HCT116 (cell line): Measurements from ENCODE around the gene C14orf132. TPM values are rescaled to one million over a fixed set of nuclear protein-coding genes. Genes with fewer than 3 reads are reported as not detected.

Experiments used
- ATAC-seq: fragments of 200-7000 bp; cut with Tn5 transposase; 2 replicates; pipeline ENCODE4 v1.9.1; 2020; ENCODE audit warnings: mild to moderate bottlenecking, moderate library complexity
- BruUV-seq: library from RNA; stranded (reverse); fragments of 400-500 nt; replicated peaks from 2 replicates; lab custom pipeline; 2021; lab: Mats Ljungman, UMichigan
- CTCF ChIA-PET: fragments of 300-600 bp; sonication (Branson Sonifier 250); formaldehyde crosslinking; loops from one replicate; lab custom pipeline; 2021; ENCODE audit warnings: antibody characterized with exemption; lab: Charles Lee
- POLR2A ChIA-PET: fragments of 300-600, 350-600 bp; sonication (Branson Sonifier 250); formaldehyde crosslinking; loops from one replicate; lab custom pipeline; 2021; ENCODE audit warnings: antibody characterized with exemption; lab: Charles Lee
- RAD21 ChIA-PET, 2 experiments: fragments of 300-600 bp; sonication (Branson Sonifier 250); formaldehyde crosslinking; loops; one replicate each; lab custom pipeline; 2023; ENCODE audit warnings: low total read pairs in 2 of 2; ENCODE audit not compliant: uncharacterized antibody in 2 of 2, unreplicated experiment in 2 of 2, low non-redundant PET in 1 of 2; lab: Charles Lee
- DNase-seq: peaks from one replicate; pipeline ENCODE4 v3.0.0-alpha.2; 2010; ENCODE audit warnings: low read depth, low spot score
- H2AFZ ChIP-seq: fragments of 200-600 bp; shearing (Covaris generic), sonication (generic); 2 replicates; pipeline ENCODE4 v1.6.1; 2017; ENCODE audit warnings: low read depth, mixed run types, mixed read lengths, antibody characterized with exemption, low read length; ENCODE audit not compliant: poor library complexity, severe bottlenecking
- H3K27ac ChIP-seq: 2 replicates; pipeline ENCODE4 v1.5.1; 2012; ENCODE audit warnings: low read depth, low read length
- H3K27me3 ChIP-seq: fragments of 200-600 bp; sonication (generic); 2 replicates; pipeline ENCODE4 v1.6.1; 2016; ENCODE audit warnings: mixed run types, low read length, mixed read lengths; ENCODE audit not compliant: insufficient read depth
- H3K36me3 ChIP-seq, 2 experiments: fragments of 200-500 bp in 1 of 2; fragments of 200-600 bp in 1 of 2; sonication (Bioruptor generic) in 1 of 2; sonication (generic) in 1 of 2; 2 replicates each; pipeline versions ENCODE4 v1.5.1 to v1.6.1; 2014 to 2016; ENCODE audit warnings: low read length in 2 of 2, inconsistent platforms in 1 of 2, mixed read lengths in 1 of 2, mixed run types in 1 of 2; ENCODE audit not compliant: insufficient read depth in 2 of 2, control insufficient read depth in 1 of 2
- H3K4me1 ChIP-seq, 2 experiments: fragments of 200-600 bp in 1 of 2; sonication (generic) in 1 of 2; 2 replicates each; pipeline versions ENCODE4 v1.5.1 to v1.6.1; 2012 to 2017; ENCODE audit warnings: low read length in 2 of 2, inconsistent platforms in 1 of 2, mild to moderate bottlenecking in 1 of 2, mixed read lengths in 1 of 2, mixed run types in 1 of 2, moderate library complexity in 1 of 2; ENCODE audit not compliant: insufficient read depth in 2 of 2, control insufficient read depth in 1 of 2
- H3K4me2 ChIP-seq: fragments of 200-600 bp; sonication (generic); 2 replicates; pipeline ENCODE4 v1.6.1; 2017; ENCODE audit warnings: mixed run types, low read length, mixed read lengths
- H3K4me3 ChIP-seq, 2 experiments: fragments of 200-600 bp in 1 of 2; sonication (generic) in 1 of 2; replicated peaks in 1 of 2; 2 replicates each; pipeline ENCODE4 v1.5.1; 2011 to 2016; ENCODE audit warnings: low read length in 2 of 2, control low read depth in 1 of 2, low read depth in 1 of 2, mild to moderate bottlenecking in 1 of 2, mixed read lengths in 1 of 2, mixed run types in 1 of 2
- H3K79me2 ChIP-seq: fragments of 200-600 bp; sonication (generic); 2 replicates; pipeline ENCODE4 v1.6.1; 2017; ENCODE audit warnings: mild to moderate bottlenecking, mixed run types, low read length, moderate library complexity, mixed read lengths; ENCODE audit not compliant: insufficient read depth
- H3K9ac ChIP-seq: fragments of 200-600 bp; sonication (generic); 2 replicates; pipeline ENCODE4 v1.6.1; 2016; ENCODE audit warnings: low read length, mixed read lengths
- H3K9me2 ChIP-seq: fragments of 200-600 bp; sonication (generic), shearing (Covaris generic); 2 replicates; pipeline ENCODE4 v1.6.1; 2017; ENCODE audit warnings: mixed run types, mild to moderate bottlenecking, moderate library complexity; ENCODE audit not compliant: insufficient read depth
- H3K9me3 ChIP-seq, 2 experiments: fragments of 200-500 bp in 1 of 2; fragments of 200-600 bp in 1 of 2; sonication (Bioruptor generic) in 1 of 2; sonication (generic) in 1 of 2; 2 replicates each; pipeline ENCODE4 v1.6.1; 2014 to 2017; ENCODE audit warnings: low read length in 2 of 2, mixed read lengths in 2 of 2, inconsistent platforms in 1 of 2, low read depth in 1 of 2, mild to moderate bottlenecking in 1 of 2, mixed run types in 1 of 2, moderate library complexity in 1 of 2; ENCODE audit not compliant: control insufficient read depth in 1 of 2, insufficient read depth in 1 of 2
- H4K20me1 ChIP-seq: fragments of 200-600 bp; sonication (generic), shearing (Covaris generic); 2 replicates; pipeline ENCODE4 v1.6.1; 2017; ENCODE audit warnings: mixed run types, mild to moderate bottlenecking, moderate library complexity; ENCODE audit not compliant: insufficient read depth
- CBX3 ChIP-seq: IDR thresholded peaks from 2 replicates; pipeline ENCODE4 v1.6.1; 2012; ENCODE audit warnings: low read depth
- CTCF ChIP-seq, 3 experiments: fragments of 200-600 bp in 1 of 3; sonication (generic) in 1 of 3; IDR thresholded peaks in 2 of 3; conservative IDR thresholded peaks in 1 of 3; 2 replicates each; pipeline ENCODE4 v1.5.1; 2012 to 2017; ENCODE audit warnings: low read depth in 2 of 3, low read length in 2 of 3, antibody characterized with exemption in 1 of 3, borderline replicate concordance in 1 of 3, control low read depth in 1 of 3, mild to moderate bottlenecking in 1 of 3, mixed read lengths in 1 of 3, mixed run types in 1 of 3, moderate library complexity in 1 of 3; ENCODE audit not compliant: insufficient read depth in 1 of 3
- ELF1 ChIP-seq: IDR thresholded peaks from 2 replicates; pipeline ENCODE4 v1.6.1; 2012; ENCODE audit warnings: low read depth, borderline replicate concordance
- intact Hi-C: fragments of 100-400 bp; cut with micrococcal nuclease; formaldehyde crosslinking; loops from 2 replicates; pipeline ENCODE4 v1.10.0; 2022
- total RNA-seq: library from RNA; stranded (reverse); gene quantifications from one replicate; pipeline ENCODE4 v1.2.1, GENCODE V29; 2021; ENCODE audit not compliant: unreplicated experiment

Gene C14orf132
- total RNA-seq, 1 experiment from 2014 or later, result 3.4 TPM

- no peak for DNase-seq
- H2AFZ ChIP-seq, result no peak overlapping the region
- H3K27ac ChIP-seq, result no peak overlapping the region
- TF ChIP-seq ELF1, result no peak
- TF ChIP-seq CTCF (IDR thresholded peaks at IDR 0.05 in 2 of 3, conservative IDR thresholded peaks at IDR 0.05 in 1 of 3; ENCODE audit: borderline replicate concordance in 1 of 3, insufficient read depth in 1 of 3, low read depth in 2 of 3, low read length in 2 of 3), result no peak
- TF ChIP-seq CBX3, result no peak
- no peaks in the 10 kb centered on the region for H3K9me2 ChIP-seq
- BruUV-seq, result no TSS peak
- H3K79me2 ChIP-seq, result no peaks in the 10 kb centered on the region
- 0 out of 2 replicates have a peak, but pooled peaks cover 3% of the 10 kb centered on the region for H3K27me3 ChIP-seq
- ATAC-seq, result no peak
- H3K36me3 ChIP-seq, result no peaks in the 10 kb centered on the region
- no peak overlapping the region for H3K9ac ChIP-seq
- no peaks in the 10 kb centered on the region for H4K20me1 ChIP-seq
- H3K9me3 ChIP-seq, result 0 out of 4 replicates have a peak, but pooled peaks cover 0 to 3% of the 10 kb centered on the region in 2 experiments
- no peak overlapping the region for H3K4me3 ChIP-seq
- H3K4me1 ChIP-seq, result no peaks in the 10 kb centered on the region
- CTCF ChIA-PET, result no interaction called here
- intact Hi-C loops, result no loop called here
- no peak overlapping the region for H3K4me2 ChIP-seq
- RAD21 ChIA-PET, result no interaction called here
- POLR2A ChIA-PET, result no interaction called here
These were observed 101.8 kb downstream of the C14orf132 start for GRCh38 chr14:96140952-96141351.

Other genes starting within 250 kb of the C14orf132 start
- gene TUNAR, start 162.5 kb upstream of the C14orf132 start, total RNA-seq, result not detected
- gene BDKRB2, start 165.5 kb downstream of the C14orf132 start, total RNA-seq, result 0.49 TPM
- gene BDKRB1, start 216.8 kb downstream of the C14orf132 start, total RNA-seq, result not detected